AG09309 (cell line): Measurements from ENCODE around the gene CHAF1A.
A peak's percentile ranks its signal among the peaks of the same experiment; 100 is the strongest.

Experiments used
- DNase-seq: peaks from one replicate; pipeline ENCODE4 v3.0.0-alpha.2; 2010; ENCODE audit warnings: low read depth
- H3K4me3 ChIP-seq: 2 replicates; pipeline ENCODE4 v1.5.1; 2011; ENCODE audit warnings: mild to moderate bottlenecking, low read depth, low read length, moderate library complexity; ENCODE audit not compliant: control insufficient read depth
- TF ChIP-seq, protein P1 (sequence below): IDR thresholded peaks from 2 replicates; pipeline ENCODE4 v1.5.1; 2011; ENCODE audit warnings: mild to moderate bottlenecking, low read depth, low read length, inconsistent platforms; ENCODE audit not compliant: insufficient read depth, control insufficient read depth; ENCODE audit errors: missing control alignments

CHAF1A gene

DNA sequence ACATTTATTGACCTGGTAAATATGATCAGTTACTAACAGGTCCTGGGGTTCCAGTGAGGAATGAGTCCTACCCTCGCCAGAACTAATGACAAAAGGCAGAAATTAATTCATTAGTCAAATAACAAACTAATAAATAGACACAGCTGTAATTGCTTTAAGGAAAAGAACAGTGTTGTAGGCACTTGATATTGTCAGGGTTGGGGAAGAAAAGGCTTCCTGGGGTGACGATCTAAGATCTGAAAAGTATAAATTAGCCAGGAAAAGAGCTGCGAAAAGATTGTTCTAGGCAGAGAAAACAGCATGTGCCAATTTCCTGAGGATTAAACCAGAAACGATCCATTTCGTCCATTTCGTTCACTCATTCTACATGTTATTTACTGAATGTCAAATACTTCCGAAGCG, 670 bp upstream of the CHAF1A start:
- TF ChIP-seq, protein P1, sequence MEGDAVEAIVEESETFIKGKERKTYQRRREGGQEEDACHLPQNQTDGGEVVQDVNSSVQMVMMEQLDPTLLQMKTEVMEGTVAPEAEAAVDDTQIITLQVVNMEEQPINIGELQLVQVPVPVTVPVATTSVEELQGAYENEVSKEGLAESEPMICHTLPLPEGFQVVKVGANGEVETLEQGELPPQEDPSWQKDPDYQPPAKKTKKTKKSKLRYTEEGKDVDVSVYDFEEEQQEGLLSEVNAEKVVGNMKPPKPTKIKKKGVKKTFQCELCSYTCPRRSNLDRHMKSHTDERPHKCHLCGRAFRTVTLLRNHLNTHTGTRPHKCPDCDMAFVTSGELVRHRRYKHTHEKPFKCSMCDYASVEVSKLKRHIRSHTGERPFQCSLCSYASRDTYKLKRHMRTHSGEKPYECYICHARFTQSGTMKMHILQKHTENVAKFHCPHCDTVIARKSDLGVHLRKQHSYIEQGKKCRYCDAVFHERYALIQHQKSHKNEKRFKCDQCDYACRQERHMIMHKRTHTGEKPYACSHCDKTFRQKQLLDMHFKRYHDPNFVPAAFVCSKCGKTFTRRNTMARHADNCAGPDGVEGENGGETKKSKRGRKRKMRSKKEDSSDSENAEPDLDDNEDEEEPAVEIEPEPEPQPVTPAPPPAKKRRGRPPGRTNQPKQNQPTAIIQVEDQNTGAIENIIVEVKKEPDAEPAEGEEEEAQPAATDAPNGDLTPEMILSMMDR: no peak
- peak overlapping the region; percentile 27 for H3K4me3 ChIP-seq
- no peak for DNase-seq

DNA sequence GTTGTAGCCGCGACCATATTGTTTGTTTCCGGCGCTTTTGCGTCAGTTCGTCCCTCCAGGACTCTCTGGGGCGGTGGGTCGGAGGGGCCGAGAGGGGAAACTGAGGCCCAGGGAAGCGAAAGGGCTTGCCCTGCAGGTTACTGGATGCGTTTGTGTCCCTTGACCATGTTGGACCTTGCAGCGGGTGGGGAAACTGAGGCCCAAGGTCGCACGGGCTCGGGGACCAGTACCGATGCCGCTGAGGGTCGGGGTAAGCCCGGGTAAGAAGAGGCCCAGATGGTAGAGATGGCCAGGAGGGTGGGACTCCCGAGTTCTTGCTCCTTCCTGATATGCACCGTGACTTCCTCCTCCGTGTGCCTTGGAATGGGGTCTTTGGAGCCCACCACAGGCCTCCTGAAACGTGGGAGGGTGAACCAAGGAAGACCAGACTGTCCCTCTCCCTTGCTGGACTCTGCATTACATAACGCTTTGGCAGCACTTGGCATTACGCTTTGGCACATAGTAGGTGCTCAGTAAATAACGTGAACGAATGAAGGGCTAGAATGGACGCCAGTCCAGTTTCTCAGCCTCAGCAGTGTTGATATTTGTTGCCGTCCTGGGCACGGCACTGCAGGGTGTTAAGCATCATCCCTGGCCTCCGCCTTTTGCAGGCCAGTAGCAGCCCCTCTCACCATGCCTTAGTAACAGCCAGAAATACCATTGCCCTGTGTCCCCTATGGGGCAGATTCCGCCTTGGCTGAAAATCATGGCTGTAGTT, 743 bp downstream of the CHAF1A start:
- no peak for DNase-seq
- H3K4me3 ChIP-seq: peak overlapping the region; percentile 81
- TF ChIP-seq, protein P1: no peak

DNA sequence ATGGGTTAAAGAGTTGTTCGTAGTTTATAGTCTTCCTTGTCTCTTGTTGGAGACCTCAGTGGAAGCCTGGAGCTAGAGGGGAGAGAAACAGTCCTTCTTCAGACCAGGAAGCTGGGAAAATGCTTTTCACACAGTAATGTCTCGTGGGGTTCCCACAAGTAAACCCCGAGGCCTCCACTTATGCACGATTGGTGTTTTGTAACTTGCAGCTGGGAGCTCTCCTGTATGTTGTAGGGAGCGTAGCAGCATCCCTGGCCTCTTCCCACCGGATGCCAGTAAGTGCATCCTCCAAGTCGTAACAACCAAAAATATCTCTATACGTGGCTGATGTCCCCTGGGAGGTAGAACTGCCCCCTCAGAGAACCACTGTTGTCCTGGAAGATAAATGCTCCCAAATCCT, 3.5 kb downstream of the CHAF1A start:
- no peak for DNase-seq
- TF ChIP-seq, protein P1: no peak
- no peak overlapping the region for H3K4me3 ChIP-seq

DNA sequence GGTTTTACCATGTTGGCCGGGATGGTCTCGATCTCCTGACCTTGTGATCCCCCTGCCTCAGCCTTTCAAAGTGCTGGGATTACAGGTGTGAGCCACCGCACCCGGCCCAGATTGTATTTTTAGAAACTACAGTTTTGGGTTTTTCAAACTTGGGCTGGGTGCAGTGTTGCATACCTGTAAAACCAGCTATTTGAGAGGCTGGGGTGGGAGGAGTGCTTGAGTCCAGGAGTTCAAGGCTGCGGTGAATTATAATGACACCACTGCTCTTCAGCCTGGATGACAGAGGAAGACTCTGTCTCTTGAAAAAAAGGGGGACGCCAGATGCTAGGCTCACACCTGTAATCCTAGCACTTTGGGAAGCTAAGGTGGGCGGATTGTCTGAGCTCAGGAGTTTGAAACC, 4.2 kb downstream of the CHAF1A start:
- H3K4me3 ChIP-seq: no peak overlapping the region
- DNase-seq: no peak
- TF ChIP-seq, protein P1: no peak

DNA sequence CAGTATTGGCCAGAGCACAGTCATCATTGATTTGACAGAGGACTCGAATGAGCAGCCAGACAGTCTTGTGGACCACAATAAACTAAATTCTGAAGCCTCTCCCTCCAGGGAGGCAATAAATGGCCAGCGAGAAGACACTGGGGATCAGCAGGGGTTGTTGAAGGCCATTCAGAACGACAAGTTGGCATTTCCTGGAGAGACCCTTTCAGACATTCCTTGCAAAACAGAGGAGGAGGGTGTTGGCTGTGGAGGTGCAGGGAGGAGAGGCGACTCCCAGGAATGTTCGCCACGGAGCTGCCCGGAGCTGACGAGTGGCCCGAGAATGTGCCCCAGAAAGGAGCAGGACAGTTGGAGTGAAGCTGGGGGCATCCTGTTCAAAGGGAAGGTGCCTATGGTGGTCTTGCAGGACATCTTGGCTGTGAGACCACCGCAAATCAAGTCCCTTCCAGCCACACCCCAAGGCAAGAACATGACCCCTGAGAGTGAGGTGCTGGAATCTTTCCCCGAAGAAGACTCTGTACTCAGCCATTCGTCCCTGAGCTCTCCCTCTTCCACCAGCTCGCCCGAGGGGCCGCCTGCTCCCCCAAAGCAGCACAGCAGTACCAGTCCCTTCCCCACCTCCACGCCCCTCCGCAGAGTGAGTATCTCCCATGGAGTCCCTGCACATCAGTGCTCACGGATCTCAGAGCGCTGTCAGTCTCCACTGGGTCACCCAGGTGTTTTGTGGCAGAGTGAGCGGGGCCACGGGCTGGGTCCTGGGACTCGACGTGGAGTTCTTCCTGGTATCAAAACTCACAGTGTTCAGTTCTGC, 6.9 kb downstream of the CHAF1A start:
- DNase-seq: no peak
- TF ChIP-seq, protein P1: no peak
- H3K4me3 ChIP-seq: no peak overlapping the region

DNA sequence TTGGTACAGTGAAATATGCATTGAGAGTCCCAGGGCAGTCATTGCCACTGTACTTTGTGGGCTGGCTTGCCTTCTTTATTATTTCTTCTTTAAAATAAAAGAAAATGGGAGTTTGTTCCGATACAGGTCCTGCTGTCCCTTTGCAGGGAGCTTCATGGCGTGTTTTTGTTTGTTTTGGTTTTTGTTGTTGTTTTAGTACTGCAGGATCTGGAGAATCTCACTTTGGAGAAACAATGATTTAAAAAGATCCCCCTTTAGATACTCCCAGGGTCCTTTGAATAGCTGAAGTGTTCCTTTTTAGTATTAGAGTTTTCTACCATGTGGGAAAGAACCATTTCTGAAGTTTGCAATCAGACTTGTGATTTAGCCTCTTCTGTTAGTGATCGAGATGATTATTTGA, 11.1 kb downstream of the CHAF1A start:
- no peak for DNase-seq
- TF ChIP-seq, protein P1: no peak
- H3K4me3 ChIP-seq: no peak overlapping the region
